ENCODE measurements around the gene EMX1. TPM values are rescaled to one million over a fixed set of nuclear protein-coding genes. Genes with fewer than 3 reads are reported as not detected.

The EMX1 gene
- total RNA-seq, 2 experiments from 2014 or later, result not detected

DNA sequence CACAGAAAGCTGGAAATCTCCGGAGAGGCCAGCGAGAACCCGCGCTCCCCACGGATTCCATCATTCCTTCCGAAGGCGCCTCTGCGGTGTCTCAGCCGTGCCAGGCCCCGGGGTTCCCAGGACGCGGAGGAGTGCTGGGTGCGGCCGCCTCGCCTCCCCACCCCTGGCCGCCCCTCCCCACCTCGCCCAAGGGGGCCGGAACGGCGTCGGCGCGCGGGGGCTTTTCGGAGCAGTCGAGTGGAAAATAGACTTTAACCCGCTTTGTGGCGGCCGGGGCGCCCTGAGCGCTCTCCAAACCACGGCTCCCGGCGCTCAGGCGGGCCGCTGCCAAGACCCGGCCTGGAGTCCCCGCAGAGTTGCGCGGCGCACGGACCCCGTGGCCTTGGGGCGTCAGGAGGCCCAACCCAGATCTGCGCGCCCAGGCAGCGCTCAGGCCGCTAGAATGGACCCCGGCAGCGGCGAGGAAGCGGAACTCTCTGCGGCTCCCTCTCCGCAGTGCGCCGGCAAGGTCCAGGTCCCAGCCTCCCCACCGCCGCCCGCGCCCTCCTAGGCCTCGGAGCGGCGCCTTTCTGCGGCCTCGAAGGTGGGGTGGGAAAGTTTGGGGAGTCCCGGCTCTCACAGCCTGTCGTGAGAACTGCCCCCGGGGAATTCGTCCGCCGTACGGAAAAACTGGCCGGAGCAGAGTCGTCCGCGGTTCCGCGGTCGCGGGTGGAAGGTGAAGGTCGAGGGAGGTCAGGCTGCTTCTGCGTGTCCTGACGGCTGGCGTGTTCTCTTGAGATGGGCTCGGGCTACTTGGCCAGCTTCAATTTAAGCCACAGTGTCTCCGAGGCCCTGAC is 1.2 kb upstream of the EMX1 start:
- H3K36me3 ChIP-seq (ENCODE audit: insufficient read depth, low read length), result no peaks in the 10 kb centered on the region
- intact Hi-C loops (cut with micrococcal nuclease; ENCODE audit: unreplicated experiment), result no loop called here
- H3K4me2 ChIP-seq (ENCODE audit: low read length), result peak overlapping the region; percentile 50
- no TSS peak for BruUV-seq (replicated peaks)
- H3K4me1 ChIP-seq (ENCODE audit: insufficient read depth, low read length, poor library complexity, severe bottlenecking), result peaks cover 5% of the 10 kb centered on the region
- peak overlapping the region; percentile 30 for H3K4me3 ChIP-seq (ENCODE audit: low read depth, low read length, poor library complexity, severe bottlenecking)
- H3K9me3 ChIP-seq (ENCODE audit: low read length), result no peaks in the 10 kb centered on the region
- CTCF ChIA-PET (ENCODE audit: unreplicated experiment), result no interaction called here
- TF ChIP-seq, protein P1, sequence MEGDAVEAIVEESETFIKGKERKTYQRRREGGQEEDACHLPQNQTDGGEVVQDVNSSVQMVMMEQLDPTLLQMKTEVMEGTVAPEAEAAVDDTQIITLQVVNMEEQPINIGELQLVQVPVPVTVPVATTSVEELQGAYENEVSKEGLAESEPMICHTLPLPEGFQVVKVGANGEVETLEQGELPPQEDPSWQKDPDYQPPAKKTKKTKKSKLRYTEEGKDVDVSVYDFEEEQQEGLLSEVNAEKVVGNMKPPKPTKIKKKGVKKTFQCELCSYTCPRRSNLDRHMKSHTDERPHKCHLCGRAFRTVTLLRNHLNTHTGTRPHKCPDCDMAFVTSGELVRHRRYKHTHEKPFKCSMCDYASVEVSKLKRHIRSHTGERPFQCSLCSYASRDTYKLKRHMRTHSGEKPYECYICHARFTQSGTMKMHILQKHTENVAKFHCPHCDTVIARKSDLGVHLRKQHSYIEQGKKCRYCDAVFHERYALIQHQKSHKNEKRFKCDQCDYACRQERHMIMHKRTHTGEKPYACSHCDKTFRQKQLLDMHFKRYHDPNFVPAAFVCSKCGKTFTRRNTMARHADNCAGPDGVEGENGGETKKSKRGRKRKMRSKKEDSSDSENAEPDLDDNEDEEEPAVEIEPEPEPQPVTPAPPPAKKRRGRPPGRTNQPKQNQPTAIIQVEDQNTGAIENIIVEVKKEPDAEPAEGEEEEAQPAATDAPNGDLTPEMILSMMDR (conservative IDR thresholded peaks at IDR 0.05; ENCODE audit: low read length), result no peak
- H3K79me2 ChIP-seq (ENCODE audit: insufficient read depth, low read depth, low read length), result no peaks in the 10 kb centered on the region
- no peaks in the 10 kb centered on the region for H3K9me2 ChIP-seq (ENCODE audit: insufficient read depth, low read length)
- POLR2A ChIA-PET, result no interaction called here
- DNase-seq (ENCODE audit: low spot score), result peak; percentile 42
- no peak overlapping the region for H3K27ac ChIP-seq (ENCODE audit: low read depth, low read length, poor library complexity, severe bottlenecking)
- H4K20me1 ChIP-seq (ENCODE audit: insufficient read depth, low read length), result no peaks in the 10 kb centered on the region
- H2AFZ ChIP-seq (ENCODE audit: low read length), result no peak overlapping the region

DNA sequence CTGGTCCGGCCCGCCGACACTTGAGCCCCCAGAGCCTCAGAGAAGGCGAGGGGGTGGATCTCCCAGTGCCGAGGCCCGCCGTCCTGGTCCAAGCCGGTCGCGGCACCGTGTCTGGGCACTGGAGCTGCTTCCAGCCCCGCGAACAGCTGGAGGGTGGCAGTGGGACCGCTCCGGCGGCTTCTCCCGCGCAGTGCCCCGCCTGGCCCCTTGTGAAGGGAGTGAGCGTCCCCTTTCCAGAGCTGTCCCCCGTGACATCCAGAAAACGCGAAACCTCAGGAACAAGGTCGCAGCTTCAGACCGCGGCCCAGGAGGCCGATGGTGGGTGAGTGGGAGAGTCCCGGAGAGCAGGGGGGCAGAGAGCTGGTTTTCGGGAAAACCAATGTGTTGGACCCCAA is 579 bp upstream of the EMX1 start:
- Histone ChIP-seq H3K27ac (ENCODE audit: low read depth, low read length, poor library complexity, severe bottlenecking) (no peak overlapping the region), H4K20me1 (ENCODE audit: insufficient read depth, low read length) (no peaks in the 10 kb centered on the region), H3K79me2 (ENCODE audit: insufficient read depth, low read depth, low read length) (no peaks in the 10 kb centered on the region), H3K9me3 (ENCODE audit: low read length) (no peaks in the 10 kb centered on the region), H3K4me1 (ENCODE audit: insufficient read depth, low read length, poor library complexity, severe bottlenecking) (peaks cover 5% of the 10 kb centered on the region), H3K9me2 (ENCODE audit: insufficient read depth, low read length) (no peaks in the 10 kb centered on the region), H3K4me2 (ENCODE audit: low read length) (peak overlapping the region; percentile 29; the same call in 1 of the 2 replicates), H3K36me3 (ENCODE audit: insufficient read depth, low read length) (no peaks in the 10 kb centered on the region), H3K4me3 (ENCODE audit: low read depth, low read length, poor library complexity, severe bottlenecking) (no peak overlapping the region), H2AFZ (ENCODE audit: low read length) (no peak overlapping the region)
- CTCF ChIA-PET (ENCODE audit: unreplicated experiment), result no interaction called here
- no peak for DNase-seq (ENCODE audit: low spot score)
- BruUV-seq (replicated peaks), result no TSS peak
- POLR2A ChIA-PET, result no interaction called here
- no peak for TF ChIP-seq EZH2phosphoT487 (IDR thresholded peaks at IDR 0.05; ENCODE audit: borderline replicate concordance, low read depth, low read length)
- TF ChIP-seq, protein P1 (conservative IDR thresholded peaks at IDR 0.05; ENCODE audit: low read length), result no peak
- intact Hi-C loops (cut with micrococcal nuclease; ENCODE audit: unreplicated experiment), result no loop called here

DNA sequence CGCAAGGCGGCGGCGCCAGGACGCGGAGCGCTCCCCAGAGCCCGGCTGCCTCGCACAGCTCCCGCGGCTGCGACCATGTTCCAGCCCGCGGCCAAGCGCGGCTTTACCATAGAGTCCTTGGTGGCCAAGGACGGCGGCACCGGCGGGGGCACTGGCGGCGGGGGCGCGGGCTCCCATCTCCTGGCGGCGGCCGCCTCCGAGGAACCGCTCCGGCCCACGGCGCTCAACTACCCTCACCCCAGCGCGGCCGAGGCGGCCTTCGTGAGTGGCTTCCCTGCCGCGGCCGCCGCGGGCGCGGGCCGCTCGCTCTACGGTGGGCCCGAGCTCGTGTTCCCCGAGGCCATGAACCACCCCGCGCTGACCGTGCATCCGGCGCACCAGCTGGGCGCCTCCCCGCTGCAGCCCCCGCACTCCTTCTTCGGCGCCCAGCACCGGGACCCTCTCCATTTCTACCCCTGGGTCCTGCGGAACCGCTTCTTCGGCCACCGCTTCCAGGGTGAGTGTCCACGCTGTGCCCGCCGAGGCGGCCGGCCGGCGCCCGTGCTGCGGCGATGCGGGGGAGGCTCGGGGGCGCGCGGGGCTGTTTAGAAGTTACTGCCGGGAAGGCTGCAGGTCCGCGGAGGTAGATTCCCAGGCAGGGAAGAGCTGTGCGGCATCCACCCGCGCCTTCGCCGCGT is 696 bp downstream of the EMX1 start:
- intact Hi-C loops (cut with micrococcal nuclease; ENCODE audit: unreplicated experiment), result no loop called here
- no TSS peak for BruUV-seq (replicated peaks)
- H3K4me2 ChIP-seq (ENCODE audit: low read length), result peak overlapping the region; percentile 50; the same call in 1 of the 2 replicates

More for the DNA sequence above, 696 bp downstream of the EMX1 start:
- peaks cover 4% of the 10 kb centered on the region; the same call in 1 of the 2 replicates for H4K20me1 ChIP-seq (ENCODE audit: insufficient read depth, low read length)
- H3K27ac ChIP-seq (ENCODE audit: low read depth, low read length, poor library complexity, severe bottlenecking), result no peak overlapping the region
- H3K79me2 ChIP-seq (ENCODE audit: insufficient read depth, low read depth, low read length), result no peaks in the 10 kb centered on the region
- H2AFZ ChIP-seq (ENCODE audit: low read length), result no peak overlapping the region
- POLR2A ChIA-PET, result no interaction called here
- DNase-seq (ENCODE audit: low spot score), result no peak
- H3K9me3 ChIP-seq (ENCODE audit: low read length), result no peaks in the 10 kb centered on the region
- H3K4me1 ChIP-seq (ENCODE audit: insufficient read depth, low read length, poor library complexity, severe bottlenecking), result peaks cover 5% of the 10 kb centered on the region
- no peaks in the 10 kb centered on the region for H3K36me3 ChIP-seq (ENCODE audit: insufficient read depth, low read length)
- CTCF ChIA-PET (ENCODE audit: unreplicated experiment), result no interaction called here
- H3K4me3 ChIP-seq (ENCODE audit: low read depth, low read length, poor library complexity, severe bottlenecking), result no peak overlapping the region
- TF ChIP-seq EZH2phosphoT487 (IDR thresholded peaks at IDR 0.05; ENCODE audit: borderline replicate concordance, low read depth, low read length), result no peak
- TF ChIP-seq, protein P1 (conservative IDR thresholded peaks at IDR 0.05; ENCODE audit: low read length), result no peak
- H3K9me2 ChIP-seq (ENCODE audit: insufficient read depth, low read length), result no peaks in the 10 kb centered on the region
